HG02623 (cell line): ENCODE data around the gene SENP7.
"Not testable (repeated sequence)": the region's sequence is repeated elsewhere in the genome, so short reads cannot be mapped to it uniquely, and the experiment has no call there.

ENCODE experiments used
- ATAC-seq: cut with Tn5 transposase; IDR thresholded peaks from one replicate; pipeline ENCODE4 v1.9.1; 2021; ENCODE audit warnings: moderate library complexity; ENCODE audit not compliant: unreplicated experiment

The SENP7 gene

GRCh38 chr3:101527441-101527840 lies 14.4 kb upstream of the SENP7 start:
- no peak for ATAC-seq

- ATAC-seq: no peak
Measured at GRCh38 chr3:101521211-101521701, 8.2 kb upstream of the SENP7 start.

GRCh38 chr3:101519685-101520365 lies 6.8 kb upstream of the SENP7 start:
- no peak for ATAC-seq

- peak; percentile 96 for ATAC-seq
Measured at GRCh38 chr3:101518421-101518871, 5.4 kb upstream of the SENP7 start.

GRCh38 chr3:101513419-101513986 lies 491 bp upstream of the SENP7 start:
- peak; percentile 26 for ATAC-seq

- no peak for ATAC-seq
Measured at GRCh38 chr3:101512396-101512645, 691 bp downstream of the SENP7 start.

- no peak for ATAC-seq
Measured at GRCh38 chr3:101509811-101510210, 3.2 kb downstream of the SENP7 start.

GRCh38 chr3:101509281-101509680 lies 3.7 kb downstream of the SENP7 start:
- ATAC-seq: no peak

- ATAC-seq: no peak
Measured at GRCh38 chr3:101501783-101502182, 11.2 kb downstream of the SENP7 start.

- no peak for ATAC-seq
Measured at GRCh38 chr3:101500208-101500607, 12.8 kb downstream of the SENP7 start.

- no peak for ATAC-seq
Measured at GRCh38 chr3:101497803-101498202, 15.2 kb downstream of the SENP7 start.

- ATAC-seq: no peak
Measured at GRCh38 chr3:101495552-101495951, 17.5 kb downstream of the SENP7 start.

GRCh38 chr3:101484805-101485620 lies 28.0 kb downstream of the SENP7 start:
- ATAC-seq: no peak

GRCh38 chr3:101478980-101479379 lies 34.0 kb downstream of the SENP7 start:
- no peak for ATAC-seq

GRCh38 chr3:101474841-101475552 lies 38.0 kb downstream of the SENP7 start:
- ATAC-seq: not testable (repeated sequence)

GRCh38 chr3:101468676-101469075 lies 44.3 kb downstream of the SENP7 start:
- ATAC-seq: not testable (repeated sequence)

GRCh38 chr3:101467310-101467663 lies 45.7 kb downstream of the SENP7 start:
- ATAC-seq: not testable (repeated sequence)

GRCh38 chr3:101466465-101467309 lies 46.3 kb downstream of the SENP7 start:
- no peak for ATAC-seq

GRCh38 chr3:101464235-101464634 lies 48.8 kb downstream of the SENP7 start:
- ATAC-seq: no peak

- no peak for ATAC-seq
Measured at GRCh38 chr3:101461451-101461850, 51.6 kb downstream of the SENP7 start.

GRCh38 chr3:101458387-101458786 lies 54.6 kb downstream of the SENP7 start:
- ATAC-seq: no peak
